Neural progenitor cell (in vitro differentiated cells): ENCODE results near the gene SLC2A13. TPM values are rescaled to one million over a fixed set of nuclear protein-coding genes. Genes with fewer than 3 reads are reported as not detected.

Experiments used
- DNase-seq: peaks from one replicate; pipeline ENCODE4 v3.0.0-alpha.2; 2016; ENCODE audit warnings: low spot score
- H2AFZ ChIP-seq: fragments of 200-600 bp; sonication (generic); replicated peaks from 2 replicates; pipeline ENCODE4 v1.6.1; 2016; ENCODE audit warnings: antibody characterized with exemption
- H3F3A ChIP-seq: fragments of 200-600 bp; sonication (generic); 2 replicates; pipeline ENCODE4 v1.6.1; 2016; ENCODE audit warnings: antibody characterized with exemption, low read depth
- H3K27ac ChIP-seq: fragments of 200-600 bp; sonication (generic); 2 replicates; pipeline ENCODE4 v1.5.1; 2016; ENCODE audit warnings: mild to moderate bottlenecking
- H3K27me3 ChIP-seq: fragments of 200-600 bp; sonication (generic); 2 replicates; pipeline ENCODE4 v1.6.1; 2016; ENCODE audit warnings: mild to moderate bottlenecking, moderate library complexity
- H3K36me3 ChIP-seq: fragments of 200-600 bp; sonication (generic); 2 replicates; pipeline ENCODE4 v1.5.1; 2016
- H3K4me1 ChIP-seq: fragments of 200-600 bp; sonication (generic); 2 replicates; pipeline ENCODE4 v1.6.1; 2016; ENCODE audit warnings: mixed run types
- H3K4me2 ChIP-seq: fragments of 200-600 bp; sonication (generic); 2 replicates; pipeline ENCODE4 v1.6.1; 2016
- H3K4me3 ChIP-seq: fragments of 200-600 bp; sonication (generic); 2 replicates; pipeline ENCODE4 v1.5.1; 2016
- H3K79me2 ChIP-seq: fragments of 200-600 bp; sonication (generic); 2 replicates; pipeline ENCODE4 v1.6.1; 2016; ENCODE audit warnings: low read depth
- H3K9ac ChIP-seq: fragments of 200-600 bp; sonication (generic); 2 replicates; pipeline ENCODE4 v1.6.1; 2016
- H3K9me3 ChIP-seq: fragments of 200-600 bp; sonication (generic); 2 replicates; pipeline ENCODE4 v1.5.1; 2016; ENCODE audit warnings: low read depth
- H4K20me1 ChIP-seq: fragments of 200-600 bp; sonication (generic); 2 replicates; pipeline ENCODE4 v1.6.1; 2016; ENCODE audit warnings: low read depth
- H3K27ac Mint-ChIP-seq: 3 replicates; pipeline ENCODE4 v1.8.0; 2021; ENCODE audit warnings: mixed read lengths
- H3K27me3 Mint-ChIP-seq: 2 replicates; pipeline ENCODE4 v1.8.0; 2022; ENCODE audit warnings: low read depth, mild to moderate bottlenecking, inconsistent platforms, moderate library complexity, mixed read lengths; ENCODE audit not compliant: insufficient read depth
- H3K36me3 Mint-ChIP-seq: 3 replicates; pipeline ENCODE4 v1.8.0; 2021; ENCODE audit warnings: mixed read lengths
- H3K4me1 Mint-ChIP-seq: 3 replicates; pipeline ENCODE4 v1.8.0; 2021; ENCODE audit warnings: mixed read lengths
- H3K4me3 Mint-ChIP-seq: 3 replicates; pipeline ENCODE4 v1.8.0; 2021; ENCODE audit warnings: mild to moderate bottlenecking, moderate library complexity, mixed read lengths
- H3K9me3 Mint-ChIP-seq: 3 replicates; pipeline ENCODE4 v1.8.0; 2020; ENCODE audit warnings: mixed read lengths
- CTCF ChIP-seq: fragments of 200-600 bp; sonication (generic); IDR thresholded peaks from 2 replicates; pipeline ENCODE4 v1.5.1; 2017; ENCODE audit warnings: antibody characterized with exemption, mild to moderate bottlenecking
- EZH2 ChIP-seq: fragments of 200-600 bp; sonication (generic); IDR thresholded peaks from 2 replicates; pipeline ENCODE4 v1.6.1; 2017; ENCODE audit warnings: antibody characterized with exemption, mild to moderate bottlenecking, moderate library complexity
- EZH2phosphoT487 ChIP-seq: fragments of 200-600 bp; sonication (generic); IDR thresholded peaks from 2 replicates; pipeline ENCODE4 v1.6.1; 2017; ENCODE audit warnings: antibody characterized with exemption
- total RNA-seq: library from RNA; depleted of rRNA; stranded (reverse); fragments of >200 nt; gene quantifications from 2 replicates; pipeline ENCODE4 v1.2.3, GENCODE V29; 2015; ENCODE audit warnings: low replicate concordance

The SLC2A13 gene
- total RNA-seq, 1 donor from 2014 or later: 11.1 TPM

GRCh38 chr12:39883411-39883810 is 222.5 kb downstream of the SLC2A13 start:
- peaks cover 2% of the 10 kb centered on the region for H3K27me3 Mint-ChIP-seq

GRCh38 chr12:39878753-39879152 is 227.1 kb downstream of the SLC2A13 start:
- no peak overlapping the region for H3K27ac ChIP-seq
- DNase-seq: no peak
- TF ChIP-seq EZH2 (no peak), CTCF (no peak), EZH2phosphoT487 (no peak)
- H3K36me3 Mint-ChIP-seq: peaks cover 7% of the 10 kb centered on the region
- no peaks in the 10 kb centered on the region for H3K79me2 ChIP-seq
- H3K4me3 Mint-ChIP-seq: no peak overlapping the region
- no peaks in the 10 kb centered on the region for H3K36me3 ChIP-seq
- H3F3A ChIP-seq: no peaks in the 10 kb centered on the region
- H3K4me3 ChIP-seq: no peak overlapping the region
- no peaks in the 10 kb centered on the region for H4K20me1 ChIP-seq
- H3K4me1 ChIP-seq: no peaks in the 10 kb centered on the region
- H3K27me3 Mint-ChIP-seq: no peaks in the 10 kb centered on the region
- H3K4me2 ChIP-seq: no peak overlapping the region
- H3K4me1 Mint-ChIP-seq: peaks cover 13% of the 10 kb centered on the region
- no peak overlapping the region for H2AFZ ChIP-seq
- no peaks in the 10 kb centered on the region for H3K27me3 ChIP-seq
- no peak overlapping the region for H3K27ac Mint-ChIP-seq
- peaks cover 11% of the 10 kb centered on the region for H3K9me3 Mint-ChIP-seq
- H3K9me3 ChIP-seq: no peaks in the 10 kb centered on the region
- H3K9ac ChIP-seq: no peak overlapping the region

More at GRCh38 chr12:39883411-39883810, 222.5 kb downstream of the SLC2A13 start:
- Histone ChIP-seq H2AFZ (no peak overlapping the region), H3K36me3 (no peaks in the 10 kb centered on the region), H3K27ac (no peak overlapping the region), H3K27me3 (no peaks in the 10 kb centered on the region), H4K20me1 (no peaks in the 10 kb centered on the region), H3K9me3 (no peaks in the 10 kb centered on the region), H3K9ac (no peak overlapping the region), H3K4me1 (no peaks in the 10 kb centered on the region), H3K4me3 (no peak overlapping the region), H3F3A (no peaks in the 10 kb centered on the region), H3K4me2 (no peak overlapping the region), H3K79me2 (no peaks in the 10 kb centered on the region)
- Mint-ChIP-seq H3K27ac (no peak overlapping the region), H3K4me1 (no peaks in the 10 kb centered on the region), H3K4me3 (no peak overlapping the region), H3K9me3 (peaks cover 7% of the 10 kb centered on the region), H3K36me3 (peaks cover 3% of the 10 kb centered on the region)
- DNase-seq: no peak
- TF ChIP-seq EZH2 (no peak), CTCF (no peak), EZH2phosphoT487 (no peak)

DNA sequence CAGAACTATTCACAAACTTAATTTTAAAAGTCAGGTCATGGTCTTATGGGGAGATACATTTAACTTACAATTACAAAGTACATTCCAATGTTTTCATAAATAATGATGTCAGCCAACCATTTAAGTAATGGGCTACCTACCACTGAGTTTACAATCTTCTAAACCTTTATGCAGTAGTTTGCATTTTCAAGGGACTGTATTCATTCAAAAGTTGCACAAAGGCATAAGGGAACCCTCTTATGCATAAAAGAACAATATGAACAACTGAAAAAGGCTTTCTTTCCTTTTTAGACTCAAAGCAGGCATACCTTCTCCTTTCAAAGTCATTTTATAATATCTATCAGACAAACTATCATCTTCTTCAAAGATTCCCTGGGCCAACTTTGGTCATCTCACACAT is 230.2 kb downstream of the SLC2A13 start:
- H4K20me1 ChIP-seq: no peaks in the 10 kb centered on the region
- Mint-ChIP-seq H3K4me3 (no peak overlapping the region), H3K9me3 (peaks cover 11% of the 10 kb centered on the region), H3K36me3 (peaks cover 7% of the 10 kb centered on the region), H3K4me1 (peaks cover 16% of the 10 kb centered on the region), H3K27ac (no peak overlapping the region), H3K27me3 (no peaks in the 10 kb centered on the region)
- no peak for TF ChIP-seq EZH2
- TF ChIP-seq CTCF: no peak
- no peak for TF ChIP-seq EZH2phosphoT487
- no peaks in the 10 kb centered on the region for H3F3A ChIP-seq
- DNase-seq: no peak
- H3K27ac ChIP-seq: no peak overlapping the region
- H2AFZ ChIP-seq: no peak overlapping the region
- no peak overlapping the region for H3K9ac ChIP-seq
- H3K79me2 ChIP-seq: no peaks in the 10 kb centered on the region
- no peaks in the 10 kb centered on the region for H3K36me3 ChIP-seq
- no peaks in the 10 kb centered on the region for H3K9me3 ChIP-seq
- H3K4me2 ChIP-seq: no peak overlapping the region
- no peaks in the 10 kb centered on the region for H3K4me1 ChIP-seq
- no peak overlapping the region for H3K4me3 ChIP-seq
- no peaks in the 10 kb centered on the region for H3K27me3 ChIP-seq

- H3K27ac ChIP-seq: no peak overlapping the region
- H3K4me2 ChIP-seq: no peak overlapping the region
- H3K4me3 Mint-ChIP-seq: no peak overlapping the region
- H4K20me1 ChIP-seq: no peaks in the 10 kb centered on the region
- no peaks in the 10 kb centered on the region for H3K36me3 ChIP-seq
- H3K9me3 ChIP-seq: no peaks in the 10 kb centered on the region
- no peaks in the 10 kb centered on the region for H3F3A ChIP-seq
- no peak overlapping the region for H3K27ac Mint-ChIP-seq
- H3K79me2 ChIP-seq: no peaks in the 10 kb centered on the region
- no peaks in the 10 kb centered on the region for H3K27me3 Mint-ChIP-seq
- peaks cover 18% of the 10 kb centered on the region for H3K4me1 Mint-ChIP-seq
- peaks cover 5% of the 10 kb centered on the region for H3K36me3 Mint-ChIP-seq
- TF ChIP-seq EZH2 (no peak), CTCF (no peak), EZH2phosphoT487 (no peak)
- H3K9ac ChIP-seq: no peak overlapping the region
- no peaks in the 10 kb centered on the region for H3K4me1 ChIP-seq
- H3K27me3 ChIP-seq: no peaks in the 10 kb centered on the region
- no peak overlapping the region for H3K4me3 ChIP-seq
- H2AFZ ChIP-seq: no peak overlapping the region
- DNase-seq: no peak
- H3K9me3 Mint-ChIP-seq: peaks cover 8% of the 10 kb centered on the region
Measured at GRCh38 chr12:39874785-39875184, 231.1 kb downstream of the SLC2A13 start.
